K562 (cell line): Measurements from ENCODE around the gene GET3. TPM values are rescaled to one million over a fixed set of nuclear protein-coding genes. Genes with fewer than 3 reads are reported as not detected.

ENCODE experiments used
- CHD1 ChIP-seq: fragments of 200-600 bp; sonication (generic); IDR thresholded peaks from one replicate; pipeline ENCODE4 v1.6.1; 2012; ENCODE audit warnings: mild to moderate bottlenecking, moderate library complexity, low read length, inconsistent platforms
- FOXJ2 ChIP-seq: fragments of 200-800 bp; sonication (Bioruptor generic); IDR thresholded peaks from 2 replicates; pipeline ENCODE4 v1.6.1; 2016; ENCODE audit warnings: missing genetic modification characterization, missing compliant biosample characterization
- HDAC2 ChIP-seq: fragments of 450-650 bp; IDR thresholded peaks from 2 replicates; pipeline ENCODE4 v1.6.1; 2016; ENCODE audit warnings: mild to moderate bottlenecking
- LEF1 ChIP-seq: fragments of 450-650 bp; IDR thresholded peaks from 2 replicates; pipeline ENCODE4 v1.6.1; 2016; ENCODE audit warnings: mild to moderate bottlenecking
- MEIS2 ChIP-seq: fragments of 450-650 bp; IDR thresholded peaks from 2 replicates; pipeline ENCODE4 v1.6.1; 2014; ENCODE audit warnings: mild to moderate bottlenecking; ENCODE audit not compliant: partially characterized antibody
- NR2C2 ChIP-seq, 2 experiments: fragments of 200-800 bp in 1 of 2; sonication (Bioruptor generic) in 1 of 2; sonication (generic) in 1 of 2; formaldehyde crosslinking in 1 of 2; IDR thresholded peaks; 2 replicates each; pipeline versions ENCODE4 v1.6.1 to v1.8.0; 2016 to 2022; ENCODE audit warnings: mild to moderate bottlenecking in 1 of 2, missing compliant biosample characterization in 1 of 2, missing genetic modification characterization in 1 of 2, missing genetic modification reagents in 1 of 2
- RAD51 ChIP-seq: fragments of 450-650 bp; IDR thresholded peaks from 2 replicates; pipeline ENCODE4 v1.7.1; 2016; ENCODE audit warnings: low read depth, mild to moderate bottlenecking, borderline replicate concordance
- RBM34 ChIP-seq: fragments of 200-400 bp; formaldehyde crosslinking; IDR thresholded peaks from 2 replicates; pipeline ENCODE4 v1.6.1; 2018; ENCODE audit warnings: low read length, borderline replicate concordance; ENCODE audit not compliant: insufficient read depth
- RUNX1 ChIP-seq: sonication (generic); IDR thresholded peaks from 2 replicates; pipeline ENCODE4 v1.6.1; 2016; ENCODE audit warnings: antibody characterized with exemption, low read depth
- SRSF3 ChIP-seq: fragments of 200-400 bp; formaldehyde crosslinking; IDR thresholded peaks from 2 replicates; pipeline ENCODE4 v1.6.1; 2016; ENCODE audit warnings: mild to moderate bottlenecking, low read length, moderate library complexity; ENCODE audit not compliant: insufficient read depth
- TAF1 ChIP-seq: IDR thresholded peaks from 2 replicates; pipeline ENCODE4 v1.6.1; 2011; ENCODE audit warnings: mild to moderate bottlenecking, low read length, moderate library complexity; ENCODE audit not compliant: insufficient read depth, control insufficient read depth, severe bottlenecking; ENCODE audit errors: extremely low read depth
- TBP ChIP-seq: optimal IDR thresholded peaks from 2 replicates; pipeline ENCODE3; 2011; ENCODE audit warnings: low read depth, low read length, improper control_type of control experiment
- polyA plus RNA-seq, 8 experiments: library from polyadenylated mRNA; depleted of rRNA in 4 of 8; stranded (reverse) in 5 of 8; unstranded in 3 of 8; fragments of >200 nt; fragmentation: Nextera tagmentation in 2 of 8; fragmentation: Illumina TruSeq in 1 of 8; extraction: Ambion mirVana in 2 of 8; extraction: Trizol in 1 of 8; gene quantifications; 2 replicates each; pipeline versions ENCODE4 v1.2.1 to v1.2.3, GENCODE V29; 2011 to 2014; ENCODE audit warnings: inconsistent platforms in 1 of 8, missing spikeins in 1 of 8
- total RNA-seq, 7 experiments: library from RNA; depleted of rRNA in 6 of 7; stranded (reverse); fragments of >200 nt in 6 of 7; fragmentation: Illumina TruSeq in 2 of 7; extraction: Trizol in 2 of 7; gene quantifications; 2 replicates each; pipeline versions ENCODE4 v1.2.1 to v1.2.3, GENCODE V29; 2011 to 2021; ENCODE audit warnings: low replicate concordance in 1 of 7
- TF ChIP-seq, protein P1 (sequence below): IDR thresholded peaks from 3 replicates; pipeline ENCODE4 v1.6.1; 2011; ENCODE audit warnings: borderline replicate concordance, mild to moderate bottlenecking, moderate library complexity; ENCODE audit not compliant: insufficient read length; ENCODE audit errors: extremely low read depth
- TF ChIP-seq, protein P2 (sequence below): fragments of 250-450 bp; sonication (Bioruptor Pico); IDR thresholded peaks from 2 replicates; pipeline ENCODE4 v1.4.0; 2020; ENCODE audit warnings: mild to moderate bottlenecking, moderate library complexity
- TF ChIP-seq, protein P3 (sequence below): IDR thresholded peaks from 2 replicates; pipeline ENCODE4 v1.6.1; 2012; ENCODE audit warnings: low read depth, low read length, improper control_type of control experiment, borderline replicate concordance

Gene GET3
- total and polyA plus RNA-seq, 9 of the 15 experiments (the other 6 are each of a cell fraction or from before 2014, with no cell fraction given), result 8.3 to 83.5 (median 51.8) TPM

DNA sequence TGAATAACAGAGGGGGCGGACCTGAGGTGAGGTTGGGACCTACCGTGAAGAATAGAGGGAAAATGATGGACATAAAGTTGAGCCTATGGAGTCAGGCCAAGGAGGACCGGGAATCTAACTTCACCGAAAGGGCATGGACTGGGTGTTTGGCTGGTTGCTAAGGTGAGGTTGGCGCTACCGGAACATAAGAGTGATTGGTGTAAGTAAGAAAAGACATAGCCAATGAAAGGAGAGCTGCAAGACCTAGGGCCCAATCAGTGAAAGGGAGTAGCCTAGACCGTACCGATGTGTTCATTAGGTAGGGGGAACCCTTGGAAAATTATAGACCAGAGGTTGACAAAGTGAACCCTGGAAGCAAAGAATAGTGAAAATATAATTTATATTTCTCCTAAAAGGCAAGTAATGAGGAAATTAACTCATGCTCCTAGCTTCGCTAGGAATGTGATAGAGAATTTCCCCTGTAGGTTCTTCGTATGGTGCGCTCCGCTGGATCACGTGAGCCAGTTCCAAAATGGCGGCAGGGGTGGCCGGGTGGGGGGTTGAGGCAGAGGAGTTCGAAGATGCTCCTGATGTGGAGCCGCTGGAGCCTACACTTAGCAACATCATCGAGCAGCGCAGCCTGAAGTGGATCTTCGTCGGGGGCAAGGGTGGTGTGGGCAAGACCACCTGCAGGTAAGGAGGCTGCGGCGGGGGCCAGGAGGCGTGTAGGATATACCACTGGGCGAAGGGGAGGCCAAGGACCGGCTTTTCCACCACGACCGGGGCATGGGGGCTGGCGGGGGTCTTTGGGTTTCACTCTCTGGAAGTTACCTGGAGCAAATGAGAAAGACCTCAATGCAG lies at the start of gene GET3 (continued):
- TF ChIP-seq, protein P1, sequence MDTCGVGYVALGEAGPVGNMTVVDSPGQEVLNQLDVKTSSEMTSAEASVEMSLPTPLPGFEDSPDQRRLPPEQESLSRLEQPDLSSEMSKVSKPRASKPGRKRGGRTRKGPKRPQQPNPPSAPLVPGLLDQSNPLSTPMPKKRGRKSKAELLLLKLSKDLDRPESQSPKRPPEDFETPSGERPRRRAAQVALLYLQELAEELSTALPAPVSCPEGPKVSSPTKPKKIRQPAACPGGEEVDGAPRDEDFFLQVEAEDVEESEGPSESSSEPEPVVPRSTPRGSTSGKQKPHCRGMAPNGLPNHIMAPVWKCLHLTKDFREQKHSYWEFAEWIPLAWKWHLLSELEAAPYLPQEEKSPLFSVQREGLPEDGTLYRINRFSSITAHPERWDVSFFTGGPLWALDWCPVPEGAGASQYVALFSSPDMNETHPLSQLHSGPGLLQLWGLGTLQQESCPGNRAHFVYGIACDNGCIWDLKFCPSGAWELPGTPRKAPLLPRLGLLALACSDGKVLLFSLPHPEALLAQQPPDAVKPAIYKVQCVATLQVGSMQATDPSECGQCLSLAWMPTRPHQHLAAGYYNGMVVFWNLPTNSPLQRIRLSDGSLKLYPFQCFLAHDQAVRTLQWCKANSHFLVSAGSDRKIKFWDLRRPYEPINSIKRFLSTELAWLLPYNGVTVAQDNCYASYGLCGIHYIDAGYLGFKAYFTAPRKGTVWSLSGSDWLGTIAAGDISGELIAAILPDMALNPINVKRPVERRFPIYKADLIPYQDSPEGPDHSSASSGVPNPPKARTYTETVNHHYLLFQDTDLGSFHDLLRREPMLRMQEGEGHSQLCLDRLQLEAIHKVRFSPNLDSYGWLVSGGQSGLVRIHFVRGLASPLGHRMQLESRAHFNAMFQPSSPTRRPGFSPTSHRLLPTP, result no peak
- no peak for TF ChIP-seq SRSF3
- TF ChIP-seq LEF1, result peak; percentile 35; the same call in 1 of the 2 replicates
- TF ChIP-seq MEIS2, result no peak
- TF ChIP-seq RAD51, result peak; percentile 97
- peak; percentile 92 for TF ChIP-seq TAF1
- TF ChIP-seq, protein P2, sequence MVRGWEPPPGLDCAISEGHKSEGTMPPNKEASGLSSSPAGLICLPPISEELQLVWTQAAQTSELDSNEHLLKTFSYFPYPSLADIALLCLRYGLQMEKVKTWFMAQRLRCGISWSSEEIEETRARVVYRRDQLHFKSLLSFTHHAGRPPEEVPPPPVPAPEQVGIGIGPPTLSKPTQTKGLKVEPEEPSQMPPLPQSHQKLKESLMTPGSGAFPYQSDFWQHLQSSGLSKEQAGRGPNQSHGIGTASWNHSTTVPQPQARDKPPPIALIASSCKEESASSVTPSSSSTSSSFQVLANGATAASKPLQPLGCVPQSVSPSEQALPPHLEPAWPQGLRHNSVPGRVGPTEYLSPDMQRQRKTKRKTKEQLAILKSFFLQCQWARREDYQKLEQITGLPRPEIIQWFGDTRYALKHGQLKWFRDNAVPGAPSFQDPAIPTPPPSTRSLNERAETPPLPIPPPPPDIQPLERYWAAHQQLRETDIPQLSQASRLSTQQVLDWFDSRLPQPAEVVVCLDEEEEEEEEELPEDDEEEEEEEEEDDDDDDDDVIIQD, result no peak
- no peak for TF ChIP-seq RUNX1
- TF ChIP-seq, protein P3, sequence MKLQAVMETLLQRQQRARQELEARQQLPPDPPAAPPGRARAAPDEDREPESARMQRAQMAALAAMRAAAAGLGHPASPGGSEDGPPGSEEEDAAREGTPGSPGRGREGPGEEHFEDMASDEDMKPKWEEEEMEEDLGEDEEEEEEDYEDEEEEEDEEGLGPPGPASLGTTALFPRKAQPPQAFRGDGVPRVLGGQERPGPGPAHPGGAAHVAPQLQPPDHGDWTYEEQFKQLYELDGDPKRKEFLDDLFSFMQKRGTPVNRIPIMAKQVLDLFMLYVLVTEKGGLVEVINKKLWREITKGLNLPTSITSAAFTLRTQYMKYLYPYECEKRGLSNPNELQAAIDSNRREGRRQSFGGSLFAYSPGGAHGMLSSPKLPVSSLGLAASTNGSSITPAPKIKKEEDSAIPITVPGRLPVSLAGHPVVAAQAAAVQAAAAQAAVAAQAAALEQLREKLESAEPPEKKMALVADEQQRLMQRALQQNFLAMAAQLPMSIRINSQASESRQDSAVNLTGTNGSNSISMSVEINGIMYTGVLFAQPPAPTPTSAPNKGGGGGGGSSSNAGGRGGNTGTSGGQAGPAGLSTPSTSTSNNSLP, result no peak
- no peak for TF ChIP-seq CHD1
- TF ChIP-seq TBP, result peak; percentile 89
- no peak for TF ChIP-seq RBM34
- peak; percentile 97 for TF ChIP-seq FOXJ2 (tag)
- no peak for TF ChIP-seq NR2C2 (CRISPR knock-in tag; IDR thresholded peaks at IDR 0.05)
- TF ChIP-seq NR2C2 (tag; IDR thresholded peaks at IDR 0.05), result peak; percentile 39; the same call in 1 of the 2 replicates
- TF ChIP-seq HDAC2, result peak; percentile 97
